ENCODE measurements around the gene GFPT1.

The GFPT1 gene

DNA sequence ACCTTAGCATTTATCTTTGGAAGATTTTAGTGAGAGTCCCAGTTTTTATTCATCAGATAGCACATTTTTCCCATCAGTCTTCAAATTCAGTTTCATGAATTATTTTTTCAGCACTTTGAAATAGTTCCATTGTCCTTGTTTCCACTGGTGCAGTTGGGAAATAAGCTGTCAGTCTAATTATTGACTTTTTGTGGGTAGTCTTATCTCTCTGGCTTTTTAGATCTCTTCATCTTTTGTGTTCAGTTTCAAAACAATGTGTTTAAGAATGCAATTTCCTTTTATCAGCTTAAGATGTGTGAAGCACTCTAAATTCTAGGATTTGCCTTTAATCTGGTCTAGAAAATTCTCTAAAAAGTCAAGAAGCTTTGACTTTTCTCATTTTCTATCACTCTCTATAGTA lies 70.5 kb downstream of the GFPT1 start:
- no peak for TF ChIP-seq GATA1 (IDR thresholded peaks at IDR 0.05; ENCODE audit: low read depth, low read length)
- TF ChIP-seq POLR2A (IDR thresholded peaks at IDR 0.05; ENCODE audit: low read length) = no peak
- DNase-seq = no peak

DNA sequence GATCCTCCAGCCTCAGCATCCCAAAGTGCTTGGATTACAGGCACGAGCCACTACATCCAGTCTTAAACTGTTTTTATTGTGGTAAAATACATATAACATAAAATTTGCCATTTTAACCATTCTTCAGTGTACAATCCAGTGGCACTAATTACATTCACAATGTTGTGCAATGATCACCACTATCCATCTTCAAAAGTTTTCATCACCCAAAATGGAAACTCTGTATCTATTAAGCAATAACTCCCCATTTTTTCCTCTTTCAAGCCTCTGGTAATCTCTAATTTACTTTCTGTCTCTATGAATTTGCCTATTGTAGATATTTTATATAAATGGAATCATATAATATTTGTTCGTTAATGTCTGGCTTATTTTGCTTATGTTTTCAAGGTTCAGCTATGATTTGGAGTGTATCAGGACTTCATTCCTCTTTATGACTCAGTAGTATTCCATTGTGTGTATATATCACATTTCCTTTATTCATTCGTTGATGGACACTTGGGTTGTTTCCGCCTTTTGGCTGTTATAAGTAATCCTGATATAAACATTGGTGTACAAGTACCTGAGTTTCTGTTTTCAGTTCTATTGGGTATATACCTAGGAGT lies 71.8 kb downstream of the GFPT1 start:
- TF ChIP-seq GATA1 (IDR thresholded peaks at IDR 0.05; ENCODE audit: low read depth, low read length) = no peak
- DNase-seq = no peak

DNA sequence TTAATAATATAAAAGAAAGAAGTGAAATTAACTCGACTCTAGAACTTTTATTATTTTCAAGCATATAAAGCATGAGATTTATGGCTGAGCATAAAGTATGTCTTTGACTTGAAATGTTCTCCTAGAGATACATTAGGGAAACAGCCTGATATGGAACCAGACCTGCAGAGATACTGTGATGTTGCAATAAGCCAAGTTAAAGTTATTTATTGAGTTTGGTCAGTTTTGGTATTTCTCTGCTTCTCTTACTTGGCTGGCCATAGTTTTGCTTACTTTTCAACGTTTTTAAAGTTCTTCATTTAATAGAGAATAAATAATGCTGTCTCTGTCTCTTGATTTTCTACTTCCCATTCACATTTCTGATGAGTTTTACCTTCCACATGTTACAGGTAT lies 76.0 kb downstream of the GFPT1 start:
- TF ChIP-seq GATA1 (IDR thresholded peaks at IDR 0.05; ENCODE audit: low read depth, low read length) (no peak), POLR2A (IDR thresholded peaks at IDR 0.05; ENCODE audit: low read length) (no peak)
- no peak for DNase-seq

DNA sequence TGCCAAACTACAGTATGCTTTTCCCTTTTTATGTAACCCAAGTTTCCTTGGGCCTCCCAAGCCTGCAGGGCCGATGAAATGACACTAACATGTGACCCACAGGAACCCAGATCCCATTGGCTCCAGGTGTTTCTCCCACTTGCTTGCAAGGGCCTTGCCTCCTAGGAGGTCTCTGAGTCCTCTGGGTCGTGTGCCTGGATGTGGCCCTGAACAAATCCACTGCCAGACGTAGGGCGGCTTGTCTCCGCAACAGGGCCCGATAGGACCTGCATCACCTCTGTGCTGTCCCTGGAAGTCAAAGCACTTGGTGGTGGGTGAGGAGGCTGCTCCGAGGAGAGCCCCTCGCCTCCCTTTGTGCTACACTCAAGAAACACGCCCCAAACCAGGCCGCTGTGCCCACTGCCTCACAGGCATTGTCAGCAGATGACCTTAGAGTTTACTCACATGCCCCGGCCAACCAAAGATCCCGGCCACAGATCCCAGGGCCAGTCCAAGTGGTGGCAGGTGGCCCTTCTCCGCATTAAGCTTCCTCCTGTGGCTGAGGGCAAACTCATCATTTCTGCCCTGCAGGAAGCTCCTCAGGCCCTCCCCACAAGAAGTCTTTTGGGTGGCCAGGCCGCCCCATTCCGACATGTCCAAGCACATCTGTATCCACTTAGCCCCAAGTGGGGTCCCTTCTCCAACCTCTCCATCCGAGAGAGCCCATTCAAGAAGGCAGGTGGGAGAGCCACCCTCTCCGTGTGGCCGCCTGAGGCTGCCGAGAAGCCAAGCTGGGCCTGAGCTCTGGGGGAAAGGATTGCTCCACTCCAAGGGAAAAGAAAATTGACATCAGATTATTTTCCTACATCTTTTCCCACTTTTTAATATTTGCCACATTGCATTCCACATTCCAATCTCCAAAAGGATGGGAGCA lies 76.7 kb downstream of the GFPT1 start:
- TF ChIP-seq GATA1 (IDR thresholded peaks at IDR 0.05; ENCODE audit: low read depth, low read length) = no peak
- TF ChIP-seq POLR2A (IDR thresholded peaks at IDR 0.05; ENCODE audit: low read length) = no peak
- no peak for DNase-seq

DNA sequence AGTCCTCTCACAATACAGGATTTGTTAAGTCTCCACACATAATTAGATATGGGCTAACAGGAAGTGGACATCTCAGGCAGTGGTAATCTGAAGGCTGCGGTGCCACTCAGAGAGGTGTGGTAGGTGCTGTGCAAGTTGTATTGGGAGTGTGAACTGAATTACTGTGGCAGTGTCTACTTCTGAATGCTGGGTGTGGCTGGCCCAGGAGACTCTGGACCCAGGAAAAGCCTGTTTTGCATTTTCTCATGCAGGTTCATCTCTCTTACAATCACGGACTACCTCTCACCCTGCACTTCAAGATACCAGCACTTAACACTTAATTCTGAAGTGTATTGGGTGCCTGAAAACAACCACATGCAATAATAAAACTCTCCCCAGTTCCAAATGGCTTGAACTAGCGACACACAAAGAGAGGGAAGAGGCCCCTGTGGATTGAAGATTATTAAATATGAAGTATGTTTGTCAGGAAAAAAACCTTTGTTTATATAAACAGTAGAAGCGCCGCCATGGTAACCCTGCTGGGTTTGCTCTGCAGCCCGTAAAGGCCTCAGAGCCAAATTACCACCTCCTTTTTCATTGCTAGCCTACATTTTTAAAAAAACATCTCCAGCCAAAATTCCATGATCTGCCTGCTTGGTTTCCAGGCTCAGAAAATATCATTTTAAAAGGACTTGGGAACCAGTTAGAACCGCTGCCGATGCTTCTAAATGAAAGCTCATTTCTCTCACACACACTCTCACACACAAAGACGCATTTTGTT lies 77.5 kb downstream of the GFPT1 start:
- DNase-seq = peak in 1 of 2 experiments; percentile 19
- TF ChIP-seq GATA1 (IDR thresholded peaks at IDR 0.05; ENCODE audit: low read depth, low read length) = no peak
- no peak for TF ChIP-seq POLR2A (IDR thresholded peaks at IDR 0.05; ENCODE audit: low read length)

DNA sequence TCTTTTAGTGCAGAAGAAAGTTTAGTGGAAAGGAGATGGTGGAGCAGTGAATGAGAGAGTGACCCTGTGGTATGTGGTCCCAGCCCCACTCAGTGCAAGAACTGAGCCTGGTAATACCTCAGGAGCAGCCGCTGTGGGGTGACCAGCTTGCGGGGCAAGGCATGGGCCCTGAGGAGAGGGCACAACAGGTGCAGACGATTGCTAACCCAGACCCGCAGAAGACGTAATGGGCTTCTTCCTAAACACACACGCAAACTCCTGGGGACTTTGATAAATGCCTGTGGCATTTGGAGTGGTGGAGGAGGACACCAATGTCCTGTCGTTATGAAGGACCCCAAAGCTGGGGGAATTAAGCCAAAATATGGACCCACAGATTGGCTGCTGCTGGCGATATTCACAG lies 78.7 kb downstream of the GFPT1 start:
- TF ChIP-seq GATA1 (IDR thresholded peaks at IDR 0.05; ENCODE audit: low read depth, low read length) (no peak), POLR2A (IDR thresholded peaks at IDR 0.05; ENCODE audit: low read length) (no peak)
- no peak for DNase-seq

DNA sequence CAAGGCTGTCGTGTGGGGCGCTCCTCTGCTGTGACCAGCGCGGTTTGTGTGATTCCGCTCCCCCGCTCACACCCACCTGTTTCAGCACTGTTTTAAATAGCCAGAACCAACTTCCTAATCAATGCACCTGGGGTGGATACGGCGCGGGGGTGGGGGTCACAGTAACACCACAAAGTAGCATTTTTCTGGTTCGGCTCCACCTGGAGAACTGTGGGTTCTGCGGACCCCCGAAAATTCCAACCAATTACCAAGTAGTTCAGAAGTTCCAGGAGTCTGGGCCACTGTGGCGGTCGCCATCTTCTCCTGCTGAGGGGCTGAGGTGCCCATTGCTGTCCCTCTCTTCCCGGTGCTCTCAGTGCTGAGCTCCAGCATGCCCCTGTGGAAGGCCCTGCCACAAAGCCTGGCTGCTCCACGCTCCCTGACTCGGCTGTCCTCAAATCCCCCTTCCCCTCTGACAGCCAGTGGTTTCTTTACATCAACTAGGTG lies 79.4 kb downstream of the GFPT1 start:
- TF ChIP-seq GATA1 (IDR thresholded peaks at IDR 0.05; ENCODE audit: low read depth, low read length) (no peak), POLR2A (IDR thresholded peaks at IDR 0.05; ENCODE audit: low read length) (no peak)
- DNase-seq = no peak

DNA sequence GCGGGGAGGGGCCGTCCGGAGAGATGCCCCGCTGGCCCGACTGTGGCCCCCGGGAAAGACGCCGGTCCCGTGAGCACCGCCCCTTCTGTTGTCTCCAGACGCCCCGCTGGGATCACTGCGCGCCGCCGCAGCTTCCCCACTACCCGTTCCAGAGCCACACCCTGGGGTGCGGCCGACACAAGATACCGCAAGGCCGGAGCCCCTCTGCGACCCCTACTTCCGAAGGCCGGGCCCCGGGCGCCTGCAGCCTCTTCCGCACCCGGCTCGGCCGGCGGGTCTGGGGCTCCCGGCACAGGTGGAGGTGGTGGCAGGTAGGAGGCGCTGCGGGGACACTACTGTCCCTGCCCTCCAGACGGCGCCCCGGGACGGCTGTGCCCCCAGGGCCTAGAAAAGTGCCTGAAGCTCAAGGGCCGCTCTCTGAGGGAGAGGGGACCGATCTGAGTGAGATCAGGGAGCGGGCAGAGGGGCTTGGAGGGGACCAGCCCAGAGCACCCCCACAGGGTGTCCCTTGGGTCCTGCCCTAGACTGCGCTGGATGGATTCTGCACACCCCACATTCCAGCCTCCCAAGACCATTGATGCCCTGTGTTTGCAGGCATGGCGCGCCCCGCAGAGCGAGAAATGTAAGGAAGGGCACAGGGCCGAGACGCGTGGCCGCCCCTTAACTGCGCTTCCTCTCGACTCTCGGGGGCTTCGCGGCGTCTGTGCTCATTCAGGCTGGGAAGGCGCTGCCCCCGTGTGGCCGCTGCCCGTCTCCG lies 80.0 kb downstream of the GFPT1 start:
- peak; percentile 70 to 77 for DNase-seq
- TF ChIP-seq POLR2A (IDR thresholded peaks at IDR 0.05; ENCODE audit: low read length) = no peak
- no peak for TF ChIP-seq GATA1 (IDR thresholded peaks at IDR 0.05; ENCODE audit: low read depth, low read length)

DNA sequence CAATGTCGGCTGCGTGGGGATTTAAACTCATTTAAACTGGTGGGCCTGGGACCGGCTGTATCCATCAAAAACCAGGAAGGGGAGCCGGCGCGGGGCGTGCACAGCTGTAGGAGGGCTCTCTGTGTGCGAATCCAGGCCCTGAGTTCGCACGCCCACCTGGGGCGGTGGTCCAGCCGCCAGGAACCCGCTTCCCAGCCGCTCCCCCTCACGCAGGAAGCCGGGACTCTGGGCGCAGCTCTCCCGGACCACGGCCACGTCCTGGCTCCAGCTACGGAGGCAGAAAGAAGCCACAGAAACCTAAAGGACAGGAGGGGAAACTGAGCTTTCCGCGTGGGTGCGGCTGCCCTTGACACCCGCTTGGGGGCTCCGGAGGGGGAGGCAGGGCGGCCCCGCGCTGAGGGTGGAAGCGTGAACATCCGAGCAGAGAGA lies 80.6 kb downstream of the GFPT1 start:
- DNase-seq = no peak
- no peak for TF ChIP-seq GATA1 (IDR thresholded peaks at IDR 0.05; ENCODE audit: low read depth, low read length)
- TF ChIP-seq POLR2A (IDR thresholded peaks at IDR 0.05; ENCODE audit: low read length) = no peak

DNA sequence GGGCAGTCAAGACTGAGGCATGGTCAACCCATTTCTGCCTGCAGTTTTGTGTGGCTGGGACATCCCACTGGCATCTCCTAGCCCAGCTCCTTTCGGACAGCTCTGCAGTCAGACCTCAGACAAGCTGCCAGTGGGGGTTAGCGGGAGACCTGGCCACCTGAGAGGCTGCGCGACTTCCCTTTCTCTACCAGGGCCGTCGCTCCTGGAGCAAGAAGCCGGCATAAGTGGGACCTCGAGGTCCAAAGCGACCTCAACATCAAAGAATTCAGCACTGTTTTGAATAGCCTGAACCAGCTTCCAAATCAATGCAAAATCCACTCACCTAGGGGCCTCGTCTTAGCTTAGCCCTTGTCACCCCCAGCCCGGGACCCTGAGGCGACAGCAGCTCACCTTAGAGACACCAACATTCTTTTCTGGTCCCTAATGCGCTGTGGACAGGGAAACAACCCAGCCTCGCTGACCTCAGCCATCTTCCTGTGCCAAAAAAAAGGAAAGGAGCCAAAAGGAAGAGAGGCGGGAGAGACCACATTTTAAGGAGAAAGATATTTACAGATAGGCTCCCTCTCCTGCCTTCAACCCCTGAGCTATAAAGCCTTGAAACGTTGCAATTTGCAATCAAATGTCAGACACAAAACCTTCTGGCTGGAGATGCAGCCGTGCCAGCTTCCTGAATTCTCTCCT lies 81.2 kb downstream of the GFPT1 start:
- no peak for DNase-seq
- no peak for TF ChIP-seq GATA1 (IDR thresholded peaks at IDR 0.05; ENCODE audit: low read depth, low read length)
- no peak for TF ChIP-seq POLR2A (IDR thresholded peaks at IDR 0.05; ENCODE audit: low read length)

DNA sequence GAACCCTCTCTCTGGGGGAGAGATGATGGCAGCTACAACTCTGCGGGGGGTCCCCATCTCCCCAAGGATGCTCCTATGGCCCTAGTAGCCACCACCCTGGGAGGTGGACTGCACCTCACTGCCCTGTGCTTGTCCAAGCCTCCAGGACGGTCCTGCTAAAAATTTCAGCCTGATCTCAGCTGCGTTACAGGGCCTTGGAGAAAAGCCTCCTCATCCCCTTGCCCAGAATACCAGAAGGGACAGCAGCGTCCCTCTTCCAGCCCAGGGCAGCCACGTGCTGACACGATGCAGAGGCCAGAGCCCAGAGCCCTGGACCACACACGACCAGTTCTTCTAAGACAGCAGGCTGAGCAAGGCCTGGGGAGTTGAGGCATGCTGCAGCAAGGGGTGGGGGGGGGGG lies 81.9 kb downstream of the GFPT1 start:
- DNase-seq = no peak
- TF ChIP-seq POLR2A (IDR thresholded peaks at IDR 0.05; ENCODE audit: low read length) (no peak), GATA1 (IDR thresholded peaks at IDR 0.05; ENCODE audit: low read depth, low read length) (no peak)

DNA sequence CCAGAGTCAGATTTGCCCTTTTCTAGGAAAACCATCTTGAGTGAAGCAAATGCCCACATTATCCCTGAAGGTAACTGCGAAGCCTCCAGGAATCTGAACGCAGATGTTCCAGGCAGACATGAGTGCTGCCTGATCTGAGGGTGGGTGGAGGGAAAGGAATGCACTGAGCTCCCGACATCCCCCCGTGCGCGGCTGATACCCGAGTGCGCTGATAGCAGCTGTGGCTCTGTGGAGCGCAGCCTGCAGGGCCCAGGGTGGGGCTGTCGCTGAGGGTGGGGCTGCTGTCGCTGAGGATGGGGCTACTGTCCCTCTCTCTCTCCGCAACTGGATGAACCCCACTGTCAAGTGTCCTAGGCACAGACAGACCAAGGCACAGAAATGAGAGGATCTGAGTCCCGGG lies 82.4 kb downstream of the GFPT1 start:
- TF ChIP-seq GATA1 (IDR thresholded peaks at IDR 0.05; ENCODE audit: low read depth, low read length) (no peak), POLR2A (IDR thresholded peaks at IDR 0.05; ENCODE audit: low read length) (no peak)
- DNase-seq = no peak

DNA sequence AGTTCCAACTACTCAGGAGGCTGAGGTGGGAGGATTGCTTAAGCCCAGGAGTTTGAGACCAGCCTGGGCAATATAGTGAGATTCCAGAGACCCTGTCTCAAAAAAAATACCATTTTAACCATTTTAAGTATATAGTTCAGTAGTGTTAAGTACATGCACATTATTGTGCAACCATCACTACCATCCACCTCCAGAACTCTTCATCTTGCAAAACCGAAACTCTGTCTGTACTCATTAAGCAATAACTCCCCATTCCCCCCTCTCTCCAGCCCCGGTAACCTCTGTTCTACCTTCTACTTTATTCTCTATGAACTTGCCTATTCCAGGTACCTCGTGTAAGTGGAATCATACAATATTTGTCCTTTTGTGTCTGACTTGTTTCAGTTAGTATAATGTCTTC lies 86.4 kb downstream of the GFPT1 start:
- no peak for DNase-seq
- TF ChIP-seq GATA1 (IDR thresholded peaks at IDR 0.05; ENCODE audit: low read depth, low read length) (no peak), POLR2A (IDR thresholded peaks at IDR 0.05; ENCODE audit: low read length) (no peak)
